H1 (cell line): ENCODE data around the gene CCDC138.

Experiments
- CTCF ChIP-seq, 3 experiments: IDR thresholded peaks; 1 replicate in 2 of 3; 2 replicates in 1 of 3; pipeline versions ENCODE4 v1.5.1 to v1.6.1; 2011; ENCODE audit warnings: low read length in 3 of 3, mild to moderate bottlenecking in 3 of 3, inconsistent platforms in 2 of 3, low read depth in 1 of 3, moderate library complexity in 1 of 3; ENCODE audit not compliant: insufficient read depth in 1 of 3; ENCODE audit errors: control extremely low read depth in 1 of 3
- MAFK ChIP-seq: IDR thresholded peaks from 2 replicates; pipeline ENCODE4 v1.6.1; 2012; ENCODE audit warnings: low read depth, mild to moderate bottlenecking, improper control_type of control experiment, low read length
- MAX ChIP-seq: IDR thresholded peaks from 2 replicates; pipeline ENCODE4 v1.6.1; 2012; ENCODE audit warnings: inconsistent platforms
- RAD21 ChIP-seq, 2 experiments: IDR thresholded peaks in 1 of 2; conservative IDR thresholded peaks in 1 of 2; 2 replicates each; pipeline ENCODE4 v1.6.1; 2011; ENCODE audit warnings: low read depth in 2 of 2, low read length in 2 of 2, improper control_type of control experiment in 1 of 2, inconsistent platforms in 1 of 2, mild to moderate bottlenecking in 1 of 2, moderate library complexity in 1 of 2
- TEAD4 ChIP-seq: IDR thresholded peaks from 2 replicates; pipeline ENCODE4 v1.6.1; 2012; ENCODE audit warnings: low read depth, low read length, inconsistent platforms, mixed read lengths

GRCh38 chr2:108805782-108806181 lies 19.2 kb downstream of the CCDC138 start:
- TF ChIP-seq MAFK (no peak), CTCF (IDR thresholded peaks at IDR 0.05; ENCODE audit: control extremely low read depth in 1 of 3, insufficient read depth in 1 of 3, low read depth in 1 of 3, low read length in 3 of 3) (no peak), RAD21 (IDR thresholded peaks at IDR 0.05 in 1 of 2, conservative IDR thresholded peaks at IDR 0.05 in 1 of 2; ENCODE audit: low read depth in 2 of 2, low read length in 2 of 2) (no peak), TEAD4 (no peak), MAX (no peak)
